Measurements from ENCODE around the gene SERPINA1.

DNA sequence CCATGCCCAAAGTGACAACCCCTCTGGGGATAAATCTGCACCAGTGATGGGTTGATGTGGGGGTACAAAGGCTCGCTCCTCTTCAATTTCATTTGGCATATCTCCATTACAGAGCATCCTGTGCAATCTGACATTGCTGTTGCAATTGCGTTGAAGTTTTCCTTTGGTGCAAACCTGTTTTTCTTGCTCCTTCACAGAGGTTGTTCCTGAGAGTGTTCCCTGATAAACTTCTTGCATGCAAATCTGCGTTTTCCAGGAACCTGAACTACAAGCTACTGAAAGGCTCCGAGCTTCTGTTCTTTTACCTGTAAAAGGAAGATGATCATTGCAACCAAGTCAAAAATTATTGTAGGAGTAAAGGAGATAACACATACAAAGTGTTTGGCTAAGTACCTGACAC, 38.1 kb upstream of the SERPINA1 start:
- TF ChIP-seq CTCF (IDR thresholded peaks at IDR 0.05) = no peak
- TF ChIP-seq POLR2A (IDR thresholded peaks at IDR 0.05) = no peak
- TF ChIP-seq POLR2AphosphoS5 (IDR thresholded peaks at IDR 0.05; ENCODE audit: insufficient read depth in 1 of 2, low read depth in 1 of 2) = no peak

Measured in vagina (tissue), 2 donors.